Thyroid gland (tissue), 4 donors: ENCODE measurements around the gene ASB15.

Experiments
- POLR2A ChIP-seq, 2 donors: fragments of 450-650 bp; IDR thresholded peaks; one replicate each; pipeline ENCODE4 v1.6.1; 2017; ENCODE audit warnings: antibody characterized with exemption in 2 of 2, mild to moderate bottlenecking in 2 of 2, moderate library complexity in 1 of 2
- TF ChIP-seq, protein P1 (sequence below), 6 experiments: fragments of 200-600 bp in 3 of 6; fragments of 450-650 bp in 3 of 6; sonication (generic) in 3 of 6; IDR thresholded peaks; one replicate each; pipeline ENCODE4 v1.5.1; 2016 to 2019; ENCODE audit warnings: antibody characterized with exemption in 6 of 6, mild to moderate bottlenecking in 2 of 6, inconsistent platforms in 1 of 6, moderate library complexity in 1 of 6

DNA sequence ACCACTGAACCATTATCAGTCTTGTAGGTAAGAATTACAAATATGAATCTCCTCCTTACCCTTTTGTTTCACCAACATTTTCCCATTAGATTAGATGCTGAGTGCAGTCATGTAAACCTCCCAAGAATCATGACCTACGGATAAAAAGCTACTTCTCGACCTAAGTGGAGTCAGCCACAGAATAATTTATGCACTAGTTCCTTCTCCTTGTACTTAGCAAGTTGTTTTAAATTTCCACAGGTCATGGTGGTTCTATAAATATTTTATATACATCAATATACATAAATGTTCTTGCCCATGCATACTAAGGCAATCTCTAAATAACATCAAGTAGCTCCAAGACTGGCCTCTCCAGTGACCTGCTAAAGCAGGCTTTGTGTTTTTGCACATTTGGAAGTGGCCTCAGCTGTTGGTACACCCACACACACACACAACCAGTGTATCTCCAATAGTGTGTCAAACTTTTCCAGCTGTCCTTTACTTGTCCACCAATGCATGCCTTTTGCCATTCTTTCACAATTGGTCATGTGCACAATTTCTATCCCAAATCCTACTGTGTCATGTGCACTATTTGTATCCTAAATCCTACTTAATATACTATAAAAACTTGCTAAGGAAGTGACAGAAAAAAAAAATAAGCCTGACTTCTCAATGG is 75.6 kb downstream of the ASB15 start:
- TF ChIP-seq, protein P1, sequence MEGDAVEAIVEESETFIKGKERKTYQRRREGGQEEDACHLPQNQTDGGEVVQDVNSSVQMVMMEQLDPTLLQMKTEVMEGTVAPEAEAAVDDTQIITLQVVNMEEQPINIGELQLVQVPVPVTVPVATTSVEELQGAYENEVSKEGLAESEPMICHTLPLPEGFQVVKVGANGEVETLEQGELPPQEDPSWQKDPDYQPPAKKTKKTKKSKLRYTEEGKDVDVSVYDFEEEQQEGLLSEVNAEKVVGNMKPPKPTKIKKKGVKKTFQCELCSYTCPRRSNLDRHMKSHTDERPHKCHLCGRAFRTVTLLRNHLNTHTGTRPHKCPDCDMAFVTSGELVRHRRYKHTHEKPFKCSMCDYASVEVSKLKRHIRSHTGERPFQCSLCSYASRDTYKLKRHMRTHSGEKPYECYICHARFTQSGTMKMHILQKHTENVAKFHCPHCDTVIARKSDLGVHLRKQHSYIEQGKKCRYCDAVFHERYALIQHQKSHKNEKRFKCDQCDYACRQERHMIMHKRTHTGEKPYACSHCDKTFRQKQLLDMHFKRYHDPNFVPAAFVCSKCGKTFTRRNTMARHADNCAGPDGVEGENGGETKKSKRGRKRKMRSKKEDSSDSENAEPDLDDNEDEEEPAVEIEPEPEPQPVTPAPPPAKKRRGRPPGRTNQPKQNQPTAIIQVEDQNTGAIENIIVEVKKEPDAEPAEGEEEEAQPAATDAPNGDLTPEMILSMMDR (IDR thresholded peaks at IDR 0.05) = no peak
- no peak for TF ChIP-seq POLR2A (IDR thresholded peaks at IDR 0.05)
